ENCODE results near the gene NLGN1.

DNA sequence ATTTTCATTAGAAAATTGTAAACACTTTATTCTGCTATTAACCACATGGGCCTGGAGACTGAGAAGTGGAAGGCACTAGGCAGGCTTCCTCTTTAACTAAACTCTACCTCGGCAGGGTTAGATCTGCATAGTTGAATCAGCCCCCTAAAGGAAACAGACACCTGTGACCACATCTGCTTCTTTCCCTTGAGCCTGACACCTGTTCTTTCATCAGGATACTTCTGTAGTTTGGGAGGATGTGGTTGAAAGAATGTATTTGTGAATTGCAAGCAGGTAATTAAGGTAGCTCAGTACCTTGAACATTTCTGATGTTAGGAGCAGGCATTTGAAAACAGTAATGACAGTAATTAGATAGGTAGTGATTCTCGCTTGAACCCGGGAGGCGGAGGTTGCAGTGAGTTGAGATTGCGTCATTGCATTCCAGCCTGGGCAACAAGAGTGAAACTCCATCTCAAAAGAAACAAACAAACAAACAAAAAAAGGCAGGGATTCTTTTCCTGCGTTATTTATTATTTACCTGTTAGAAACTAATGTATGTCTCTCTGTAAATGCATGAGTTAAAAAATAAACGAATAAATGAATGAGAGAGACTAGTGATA, 468.5 kb downstream of the NLGN1 start:
- TF ChIP-seq POLR2A (IDR thresholded peaks at IDR 0.05) = no peak
- TF ChIP-seq, protein P1, sequence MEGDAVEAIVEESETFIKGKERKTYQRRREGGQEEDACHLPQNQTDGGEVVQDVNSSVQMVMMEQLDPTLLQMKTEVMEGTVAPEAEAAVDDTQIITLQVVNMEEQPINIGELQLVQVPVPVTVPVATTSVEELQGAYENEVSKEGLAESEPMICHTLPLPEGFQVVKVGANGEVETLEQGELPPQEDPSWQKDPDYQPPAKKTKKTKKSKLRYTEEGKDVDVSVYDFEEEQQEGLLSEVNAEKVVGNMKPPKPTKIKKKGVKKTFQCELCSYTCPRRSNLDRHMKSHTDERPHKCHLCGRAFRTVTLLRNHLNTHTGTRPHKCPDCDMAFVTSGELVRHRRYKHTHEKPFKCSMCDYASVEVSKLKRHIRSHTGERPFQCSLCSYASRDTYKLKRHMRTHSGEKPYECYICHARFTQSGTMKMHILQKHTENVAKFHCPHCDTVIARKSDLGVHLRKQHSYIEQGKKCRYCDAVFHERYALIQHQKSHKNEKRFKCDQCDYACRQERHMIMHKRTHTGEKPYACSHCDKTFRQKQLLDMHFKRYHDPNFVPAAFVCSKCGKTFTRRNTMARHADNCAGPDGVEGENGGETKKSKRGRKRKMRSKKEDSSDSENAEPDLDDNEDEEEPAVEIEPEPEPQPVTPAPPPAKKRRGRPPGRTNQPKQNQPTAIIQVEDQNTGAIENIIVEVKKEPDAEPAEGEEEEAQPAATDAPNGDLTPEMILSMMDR (IDR thresholded peaks at IDR 0.05) = no peak
